GM12892 (cell line): ENCODE measurements around the gene ZDHHC4.
"Not testable (repeated sequence)": the region's sequence is repeated elsewhere in the genome, so short reads cannot be mapped to it uniquely, and the experiment has no call there.

Experiments
- DNase-seq: peaks from one replicate; pipeline ENCODE4 v3.0.0; 2011; ENCODE audit not compliant: insufficient read length
- FAIRE-seq: peaks from 2 replicates; lab custom pipeline; 2011; peaks lifted over from hg19 to GRCh38; lab: Jason Lieb, UNC
- POLR2A ChIP-seq: IDR thresholded peaks from 2 replicates; pipeline ENCODE4 v1.6.1; 2011; ENCODE audit warnings: low read depth, low read length, control low read depth
- POLR2AphosphoS5 ChIP-seq: IDR thresholded peaks from 2 replicates; pipeline ENCODE4 v1.6.1; 2011; ENCODE audit warnings: low read depth, low read length, control low read depth
- TAF1 ChIP-seq: IDR thresholded peaks from 2 replicates; pipeline ENCODE4 v1.6.1; 2011; ENCODE audit warnings: low read depth, mild to moderate bottlenecking, control low read depth, low read length, borderline replicate concordance

ZDHHC4 gene

DNA sequence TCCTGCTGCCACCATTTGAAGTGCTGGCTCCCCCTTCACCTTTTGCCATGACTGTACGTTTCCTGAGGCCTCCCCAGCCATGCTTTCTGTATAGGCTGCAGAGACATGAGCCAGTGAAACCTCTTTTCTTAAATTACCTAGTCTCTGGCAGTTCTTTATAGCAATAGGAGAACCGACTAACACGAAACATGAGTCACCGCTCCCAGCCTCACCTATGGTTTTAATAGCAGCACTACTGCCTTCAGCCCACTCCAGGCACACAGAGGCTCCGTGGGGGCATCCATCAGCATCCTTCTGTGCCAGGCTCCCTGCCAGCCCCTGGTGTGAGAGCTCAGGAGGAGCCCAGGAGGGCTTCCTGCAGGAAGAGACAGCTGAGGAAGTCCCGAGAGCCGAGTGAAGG, 54.4 kb downstream of the ZDHHC4 start:
- TF ChIP-seq POLR2A, result no peak
- TF ChIP-seq TAF1, result no peak
- no peak for TF ChIP-seq POLR2AphosphoS5
- DNase-seq (no peak), FAIRE-seq (no peak)

- FAIRE-seq (no peak), DNase-seq (no peak)
- TF ChIP-seq POLR2AphosphoS5 (no peak), POLR2A (no peak), TAF1 (no peak)
These were observed 56.8 kb downstream of the ZDHHC4 start for GRCh38 chr7:6634021-6634420.

DNA sequence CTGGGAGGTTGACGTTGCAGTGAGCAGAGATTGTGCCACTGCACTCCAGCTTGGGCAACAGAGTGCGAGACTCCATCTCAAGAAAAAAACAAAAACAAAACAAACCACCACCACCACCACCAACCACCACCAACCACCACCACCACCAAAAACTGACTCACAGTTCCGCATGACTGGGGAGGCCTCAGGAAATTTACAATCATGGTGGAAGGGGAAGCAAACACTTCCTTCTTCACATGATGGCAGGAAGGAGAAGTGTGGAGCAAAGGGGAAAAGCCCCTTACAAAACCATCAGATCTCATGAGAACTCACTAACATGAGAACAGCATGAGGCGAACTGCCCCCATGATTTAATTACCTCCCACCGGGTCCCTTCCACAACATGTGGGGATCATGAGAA, 57.7 kb downstream of the ZDHHC4 start:
- FAIRE-seq, DNase-seq: not testable (repeated sequence)

GRCh38 chr7:6636741-6637543, 59.7 kb downstream of the ZDHHC4 start, which contains the start of gene ZNF316:
Gene ZNF316 (plus strand): TSS chr7:6637318. CDS start chr7:6642410, 5,092 bp downstream.
- DNase-seq (peak; percentile 92), FAIRE-seq (peak; percentile 73)
- TF ChIP-seq POLR2A (peak; percentile 53; the same call in 1 of the 2 replicates), TAF1 (no peak), POLR2AphosphoS5 (peak; percentile 61; the same call in 1 of the 2 replicates)

DNA sequence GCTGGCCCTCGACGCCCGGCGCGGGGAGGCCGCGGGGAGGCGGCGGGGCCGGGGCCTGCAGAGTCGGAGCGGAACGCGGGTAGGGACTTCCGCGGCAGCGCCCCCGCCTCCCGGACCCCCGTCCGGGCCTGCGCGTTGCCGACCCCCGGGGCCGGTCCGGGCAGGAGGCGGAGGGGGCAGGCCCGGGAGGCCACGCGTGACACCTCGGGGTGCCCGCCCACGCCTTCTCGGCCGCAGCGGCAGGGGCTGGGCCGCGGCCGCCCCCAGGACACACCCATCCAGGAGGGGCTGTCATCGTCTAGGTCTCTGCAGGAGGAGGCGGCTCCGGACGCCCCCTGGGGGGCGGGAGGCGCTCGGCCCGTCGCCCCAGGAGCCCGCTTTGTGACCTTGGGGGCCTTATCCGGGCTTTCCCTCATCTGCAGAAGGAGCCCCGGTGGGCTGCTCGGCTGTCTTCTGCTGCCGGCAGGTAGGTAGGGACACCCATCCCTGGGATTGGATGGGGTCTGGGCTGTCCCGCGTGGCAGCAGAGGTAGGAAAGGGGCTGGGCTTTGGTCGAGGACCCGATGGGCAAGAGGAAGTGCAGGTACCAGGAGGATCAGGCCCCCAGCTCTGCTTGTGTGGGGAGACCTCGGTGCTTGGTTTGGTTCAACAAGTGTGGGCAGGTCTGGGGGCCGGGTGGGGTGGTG, 60.4 kb downstream of the ZDHHC4 start:
- FAIRE-seq (peak; percentile 76), DNase-seq (peak; percentile 96)
- no peak for TF ChIP-seq POLR2A
- no peak for TF ChIP-seq TAF1
- TF ChIP-seq POLR2AphosphoS5, result no peak
